ENCODE data around the gene TIGD4.

- TF ChIP-seq FOXM1 (IDR thresholded peaks at IDR 0.05; ENCODE audit: borderline replicate concordance, low read depth), result no peak
- TF ChIP-seq USF1 (IDR thresholded peaks at IDR 0.05), result no peak
- no peak for TF ChIP-seq CEBPB (IDR thresholded peaks at IDR 0.05)
- no peak for TF ChIP-seq ZBTB7A (IDR thresholded peaks at IDR 0.05; ENCODE audit: low read depth)
- no peak for TF ChIP-seq TAF1 (IDR thresholded peaks at IDR 0.05; ENCODE audit: low read depth)
- no peak for TF ChIP-seq CREB1 (IDR thresholded peaks at IDR 0.05; ENCODE audit: low read depth)
- TF ChIP-seq NFIC (IDR thresholded peaks at IDR 0.05), result no peak
- TF ChIP-seq REST (IDR thresholded peaks at IDR 0.05; ENCODE audit: low read depth), result no peak
- TF ChIP-seq EP300 (IDR thresholded peaks at IDR 0.05; ENCODE audit: borderline replicate concordance), result no peak
- TF ChIP-seq MAX (IDR thresholded peaks at IDR 0.05), result no peak
- TF ChIP-seq RAD21 (IDR thresholded peaks at IDR 0.05; ENCODE audit: low read depth), result no peak
Observed at GRCh38 chr4:152771741-152772533, 7.6 kb downstream of the TIGD4 start.
